H1 (cell line): Measurements from ENCODE around the gene FOXA3. TPM values are rescaled to one million over a fixed set of nuclear protein-coding genes. Genes with fewer than 3 reads are reported as not detected.

Experiments
- CTCF ChIA-PET: fragments of 300-600 bp; sonication (Branson Sonifier 250); formaldehyde crosslinking; loops from one replicate; lab custom pipeline; 2021; ENCODE audit not compliant: partially characterized antibody; lab: Charles Lee
- POLR2A ChIA-PET: fragments of 300-600 bp; sonication (Branson Sonifier 250); formaldehyde crosslinking; loops from one replicate; lab custom pipeline; 2021; ENCODE audit warnings: inconsistent platforms; ENCODE audit not compliant: partially characterized antibody; lab: Charles Lee
- DNase-seq, 2 experiments: peaks; one replicate each; pipeline versions ENCODE4 v3.0.0 to v3.0.0-alpha.2; 2010 to 2022; ENCODE audit warnings: low spot score in 2 of 2, low read depth in 1 of 2, mixed read lengths in 1 of 2
- FAIRE-seq: peaks from 2 replicates; lab custom pipeline; 2011; peaks lifted over from hg19 to GRCh38; lab: Jason Lieb, UNC
- H2AFZ ChIP-seq: 2 replicates; pipeline ENCODE4 v1.8.1; 2012; ENCODE audit warnings: low read length, inconsistent platforms
- H2AK5ac ChIP-seq: 2 replicates; pipeline ENCODE4 v1.6.1; 2013; ENCODE audit warnings: low read depth, low read length
- H2BK120ac ChIP-seq: replicated peaks from 2 replicates; pipeline ENCODE3; 2013; ENCODE audit warnings: low read depth, low read length, inconsistent platforms
- H2BK12ac ChIP-seq: 2 replicates; pipeline ENCODE4 v1.6.1; 2013; ENCODE audit warnings: low read depth, low read length
- H2BK15ac ChIP-seq: 2 replicates; pipeline ENCODE4 v1.6.1; 2013; ENCODE audit warnings: low read length
- H2BK20ac ChIP-seq: 2 replicates; pipeline ENCODE4 v1.6.1; 2013; ENCODE audit warnings: low read length
- H2BK5ac ChIP-seq: 2 replicates; pipeline ENCODE4 v1.6.1; 2013; ENCODE audit warnings: low read depth, low read length
- H3K14ac ChIP-seq: 2 replicates; pipeline ENCODE4 v1.6.1; 2013; ENCODE audit warnings: inconsistent platforms; ENCODE audit not compliant: insufficient read length
- H3K18ac ChIP-seq: 2 replicates; pipeline ENCODE4 v1.6.1; 2013; ENCODE audit warnings: low read length; ENCODE audit errors: extremely low read depth
- H3K23ac ChIP-seq: 2 replicates; pipeline ENCODE4 v1.6.1; 2013; ENCODE audit warnings: inconsistent platforms; ENCODE audit not compliant: insufficient read length
- H3K23me2 ChIP-seq: 2 replicates; pipeline ENCODE4 v1.6.1; 2013; ENCODE audit warnings: low read depth, low read length
- H3K27ac ChIP-seq: 2 replicates; pipeline ENCODE4 v1.6.1; 2011; ENCODE audit warnings: low read depth, low read length, inconsistent platforms
- H3K27me3 ChIP-seq, 4 experiments: replicated peaks in 1 of 4; 1 replicate in 1 of 4; 2 replicates in 3 of 4; pipeline versions ENCODE4 v1.6.1 to v1.8.1; 2011 to 2013; ENCODE audit warnings: low read length in 3 of 4, mild to moderate bottlenecking in 3 of 4, inconsistent platforms in 2 of 4, mixed read lengths in 2 of 4, moderate library complexity in 1 of 4; ENCODE audit not compliant: control insufficient read depth in 3 of 4, insufficient read depth in 3 of 4; ENCODE audit errors: extremely low read depth in 1 of 4
- H3K36me3 ChIP-seq, 4 experiments: 2 replicates each; pipeline versions ENCODE4 v1.6.1 to v1.8.1; 2011 to 2013; ENCODE audit warnings: mild to moderate bottlenecking in 4 of 4, low read length in 3 of 4, moderate library complexity in 2 of 4, control low read depth in 1 of 4, inconsistent platforms in 1 of 4; ENCODE audit not compliant: insufficient read depth in 4 of 4, control insufficient read depth in 2 of 4
- H3K4ac ChIP-seq: replicated peaks from 2 replicates; pipeline ENCODE3; 2013; ENCODE audit warnings: low read length, low read depth, mixed read lengths, inconsistent platforms; ENCODE audit not compliant: insufficient read length
- H3K4me1 ChIP-seq, 4 experiments: replicated peaks in 1 of 4; 1 replicate in 1 of 4; 2 replicates in 3 of 4; pipeline versions ENCODE4 v1.6.1 to v1.8.1; 2011 to 2013; ENCODE audit warnings: low read length in 3 of 4, inconsistent platforms in 2 of 4, mixed read lengths in 1 of 4; ENCODE audit not compliant: insufficient read depth in 4 of 4, control insufficient read depth in 3 of 4
- H3K4me2 ChIP-seq, 2 experiments: 2 replicates each; pipeline versions ENCODE4 v1.6.1 to v1.8.1; 2011 to 2013; ENCODE audit warnings: low read depth in 2 of 2, low read length in 2 of 2, control low read depth in 1 of 2, inconsistent platforms in 1 of 2, mild to moderate bottlenecking in 1 of 2; ENCODE audit not compliant: insufficient read depth in 1 of 2
- H3K4me3 ChIP-seq, 4 experiments: fragments of 200-600, 300-600 bp in 1 of 4; sonication (generic), shearing (Covaris generic), sonication (Bioruptor Twin) in 1 of 4; 2 replicates each; pipeline versions ENCODE4 v1.5.1 to v1.8.1; 2011 to 2016; ENCODE audit warnings: low read length in 4 of 4, low read depth in 3 of 4, control low read depth in 2 of 4, inconsistent platforms in 2 of 4, mild to moderate bottlenecking in 2 of 4, mixed read lengths in 1 of 4, moderate library complexity in 1 of 4; ENCODE audit not compliant: insufficient read depth in 2 of 4; ENCODE audit errors: extremely low read depth in 1 of 4
- H3K56ac ChIP-seq: replicated peaks from 2 replicates; pipeline ENCODE3; 2013; ENCODE audit warnings: low read depth, mild to moderate bottlenecking, mixed read lengths, low read length, inconsistent platforms; ENCODE audit not compliant: insufficient read length
- H3K79me1 ChIP-seq: 2 replicates; pipeline ENCODE4 v1.6.1; 2013; ENCODE audit warnings: low read depth, low read length, control low read depth
- H3K79me2 ChIP-seq, 2 experiments: 2 replicates each; pipeline versions ENCODE4 v1.6.1 to v1.8.1; 2012 to 2013; ENCODE audit warnings: low read length in 2 of 2, mild to moderate bottlenecking in 2 of 2, inconsistent platforms in 1 of 2; ENCODE audit not compliant: insufficient read depth in 2 of 2, control insufficient read depth in 1 of 2
- H3K9ac ChIP-seq, 4 experiments: replicated peaks in 1 of 4; 1 replicate in 1 of 4; 2 replicates in 3 of 4; pipeline versions ENCODE4 v1.6.1 to v1.8.1; 2011 to 2013; ENCODE audit warnings: low read depth in 3 of 4, low read length in 3 of 4, control low read depth in 2 of 4, mild to moderate bottlenecking in 2 of 4, moderate library complexity in 2 of 4, inconsistent platforms in 1 of 4; ENCODE audit errors: extremely low read depth in 1 of 4
- H3K9me3 ChIP-seq, 2 experiments: 2 replicates each; pipeline versions ENCODE4 v1.6.1 to v1.8.1; 2012 to 2013; ENCODE audit warnings: mild to moderate bottlenecking in 2 of 2, moderate library complexity in 2 of 2, control low read depth in 1 of 2, inconsistent platforms in 1 of 2, low read depth in 1 of 2, low read length in 1 of 2, mixed read lengths in 1 of 2; ENCODE audit not compliant: insufficient read depth in 2 of 2
- H4K20me1 ChIP-seq, 2 experiments: replicated peaks in 1 of 2; 2 replicates each; pipeline versions ENCODE3 to v1.8.1; 2011 to 2013; ENCODE audit warnings: inconsistent platforms in 2 of 2, low read length in 2 of 2, mild to moderate bottlenecking in 1 of 2; ENCODE audit not compliant: insufficient read depth in 2 of 2, control insufficient read depth in 1 of 2
- H4K5ac ChIP-seq: 2 replicates; pipeline ENCODE4 v1.6.1; 2013; ENCODE audit warnings: low read length, low read depth, mixed read lengths, inconsistent platforms; ENCODE audit not compliant: insufficient read length
- H4K8ac ChIP-seq: 2 replicates; pipeline ENCODE4 v1.8.0; 2013; ENCODE audit warnings: mild to moderate bottlenecking, moderate library complexity, low read length, inconsistent platforms; ENCODE audit not compliant: insufficient read depth; ENCODE audit errors: extremely low read depth
- H4K91ac ChIP-seq: replicated peaks from 2 replicates; pipeline ENCODE3; 2013; ENCODE audit warnings: low read length, mixed read lengths, inconsistent platforms; ENCODE audit not compliant: insufficient read length
- CBX8 ChIP-seq: fragments of 300-800, 300-1000 bp; sonication (generic); IDR thresholded peaks from 2 replicates; pipeline ENCODE4 v1.7.1; 2016; ENCODE audit warnings: low read depth, low read length, borderline replicate concordance
- CHD2 ChIP-seq: IDR thresholded peaks from 2 replicates; pipeline ENCODE4 v1.6.1; 2012; ENCODE audit warnings: low read length, improper control_type of control experiment
- EGR1 ChIP-seq: IDR thresholded peaks from 2 replicates; pipeline ENCODE4 v1.6.1; 2011; ENCODE audit warnings: low read depth, low read length, borderline replicate concordance
- HDAC2 ChIP-seq, 2 experiments: fragments of 300-600 bp in 1 of 2; sonication (generic) in 1 of 2; IDR thresholded peaks; 2 replicates each; pipeline ENCODE4 v1.6.1; 2011 to 2012; ENCODE audit warnings: low read depth in 2 of 2, low read length in 2 of 2, mild to moderate bottlenecking in 2 of 2, moderate library complexity in 2 of 2, borderline replicate concordance in 1 of 2, inconsistent platforms in 1 of 2
- KDM5A ChIP-seq: fragments of 200-600 bp; IDR thresholded peaks from 2 replicates; pipeline ENCODE4 v1.7.1; 2012; ENCODE audit warnings: mild to moderate bottlenecking, low read length, inconsistent platforms, mixed read lengths
- SAP30 ChIP-seq: fragments of 300-600 bp; sonication (generic); IDR thresholded peaks from 2 replicates; pipeline ENCODE4 v1.7.1; 2012; ENCODE audit warnings: low read length, moderate library complexity, mild to moderate bottlenecking, inconsistent platforms; ENCODE audit not compliant: insufficient read depth, insufficient replicate concordance
- SIX5 ChIP-seq: IDR thresholded peaks from 2 replicates; pipeline ENCODE4 v1.6.1; 2011; ENCODE audit warnings: mild to moderate bottlenecking, low read depth, low read length
- TAF7 ChIP-seq: optimal IDR thresholded peaks from 2 replicates; pipeline ENCODE3; 2011; ENCODE audit warnings: low read depth, mild to moderate bottlenecking, inconsistent platforms, low read length, moderate library complexity, borderline replicate concordance
- TBP ChIP-seq: IDR thresholded peaks from 2 replicates; pipeline ENCODE4 v1.6.1; 2011; ENCODE audit warnings: low read depth, low read length, improper control_type of control experiment
- TEAD4 ChIP-seq: IDR thresholded peaks from 2 replicates; pipeline ENCODE4 v1.6.1; 2012; ENCODE audit warnings: low read depth, low read length, inconsistent platforms, mixed read lengths
- WGBS, 2 experiments: shearing (Covaris generic) in 1 of 2; methylation state at CpG; one replicate each; pipeline versions ENCODE4 v1.1.6 to v1.1.7; 2013 to 2015; ENCODE audit warnings: low lambda C conversion rate in 2 of 2, mixed read lengths in 2 of 2, inconsistent platforms in 1 of 2, low coverage in 1 of 2, missing lambda C conversion rate in 1 of 2; ENCODE audit not compliant: insufficient replicate concordance in 2 of 2, insufficient coverage in 1 of 2, insufficient read length in 1 of 2; ENCODE audit errors: extremely low coverage in 1 of 2, missing lambda C conversion rate in 1 of 2; 5-methylcytosine and 5-hydroxymethylcytosine counted together
- polyA plus RNA-seq, 7 experiments: library from polyadenylated mRNA; depleted of rRNA in 3 of 7; stranded (reverse) in 5 of 7; unstranded in 2 of 7; fragments of >200 nt in 5 of 7; fragments of 200-250 nt in 2 of 7; gene quantifications; 1 replicate in 5 of 7; 2 replicates in 1 of 7; 4 replicates in 1 of 7; pipeline versions ENCODE4 v1.2.1 to v1.2.3, GENCODE V29; 2011 to 2013; ENCODE audit warnings: missing spikeins in 2 of 7, mixed read lengths in 2 of 7
- total RNA-seq: library from RNA; stranded (reverse); fragmentation: NEBNext Ultra II Directional; extraction: Animal tissue kit (Norgen Biotek cat#: 25700); gene quantifications from 2 replicates; pipeline ENCODE4 v1.2.1, GENCODE V29; 2021
- TF ChIP-seq, protein P1 (sequence below): IDR thresholded peaks from 2 replicates; pipeline ENCODE4 v1.6.1; 2012; ENCODE audit warnings: inconsistent platforms

The FOXA3 gene
- total and polyA plus RNA-seq, 2 of the 8 experiments (the other 6 are each of a cell fraction or from before 2014, with no cell fraction given), result 20.2 to 49.1 TPM

DNA sequence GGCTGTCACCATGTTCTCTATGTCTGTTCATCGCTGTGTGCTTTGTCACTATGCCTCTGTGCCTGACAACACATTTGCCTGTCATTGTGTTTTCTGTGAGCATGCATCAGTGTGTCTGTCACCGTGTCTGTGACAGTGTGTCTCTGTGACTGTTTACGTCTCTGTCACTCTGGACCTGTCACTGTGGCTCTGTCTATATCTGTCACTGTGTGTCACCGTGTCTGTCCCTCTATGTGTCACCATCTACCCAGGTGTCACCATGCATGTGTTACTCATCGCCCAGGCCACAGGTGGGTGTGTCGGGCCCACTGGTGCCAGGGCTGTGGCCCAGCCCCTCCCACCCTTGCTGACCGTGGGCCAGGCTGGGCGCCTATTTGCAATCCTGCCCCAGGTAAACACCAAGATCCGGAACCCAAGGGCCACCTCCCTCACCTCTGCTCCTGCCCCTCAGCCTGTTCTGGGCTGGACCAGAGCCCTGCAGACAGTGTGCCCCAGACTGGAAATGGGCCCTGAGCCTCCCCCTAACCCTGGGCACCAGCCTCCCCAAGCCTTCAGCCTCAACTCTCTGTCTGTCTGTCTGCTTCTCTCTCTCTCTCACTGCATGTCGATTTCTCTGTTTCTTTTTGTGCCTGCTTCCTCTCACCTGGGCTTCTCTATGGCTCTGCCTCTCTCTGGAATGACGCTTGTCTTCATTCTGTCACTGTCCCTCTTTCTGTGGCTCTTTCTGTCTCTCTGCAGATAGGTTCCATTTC is 14.1 kb downstream of the FOXA3 start:
- Histone ChIP-seq H3K56ac (peak overlapping the region; percentile 2), H3K4me3 (no peak overlapping the region), H2AK5ac (peak overlapping the region; percentile 96), H3K4me2 (no peak overlapping the region), H3K9ac (no peak overlapping the region), H3K14ac (no peak overlapping the region), H2AFZ (no peak overlapping the region), H3K4ac (peak overlapping the region; percentile 57), H3K79me2 (no peaks in the 10 kb centered on the region), H3K18ac (no peak overlapping the region), H3K36me3 (peaks cover 0 to 3% (median 0%) of the 10 kb centered on the region in 4 experiments; a peak in 3 of 8 replicates), H2BK20ac (no peak overlapping the region), H4K91ac (peak overlapping the region; percentile 3), H3K23ac (no peak overlapping the region), H4K8ac (no peak overlapping the region), H2BK12ac (peak overlapping the region; percentile 94; the same call in 1 of the 2 replicates), H3K27ac (no peak overlapping the region), H2BK5ac (peak overlapping the region; percentile 27), H3K27me3 (no peaks in the 10 kb centered on the region; a peak in 1 of 7 replicates), H2BK120ac (peak overlapping the region; percentile 69), H3K9me3 (no peaks in the 10 kb centered on the region), H3K79me1 (peaks cover 3% of the 10 kb centered on the region; the same call in 1 of the 2 replicates), H4K5ac (no peak overlapping the region), H2BK15ac (peak overlapping the region; percentile 95), H4K20me1 (peaks cover 5 to 7% of the 10 kb centered on the region in 2 experiments), H3K23me2 (peaks cover 10% of the 10 kb centered on the region; the same call in 1 of the 2 replicates), H3K4me1 (peaks cover 6 to 31% (median 20%) of the 10 kb centered on the region in 4 experiments)
- POLR2A ChIA-PET, result interaction anchor here (6.0 to 9.8 kb wide), 2 partner anchors 10 to 13 kb away, joined by 48 to 277 read pairs; partner anchors contain the start of genes FOXA3 and SYMPK
- 80% methylated on average over 9 of the region's 11 CpGs; no CpG with 5 or more reads in 1 of the 2 experiments for WGBS, 2 experiments
- no peak for DNase-seq
- no peak for FAIRE-seq
- CTCF ChIA-PET, result interaction anchor here (4.7 to 10.7 kb wide), 2 partner anchors 10 to 61 kb away, joined by 23 to 208 read pairs; partner anchors contain the start of genes FOXA3 and SYMPK
- TF ChIP-seq TEAD4 (no peak), CBX8 (no peak), SIX5 (no peak), TAF7 (no peak), HDAC2 (IDR thresholded peaks at IDR 0.05; ENCODE audit: borderline replicate concordance in 1 of 2, low read depth in 2 of 2, low read length in 2 of 2) (no peak), SAP30 (no peak), CHD2 (no peak), KDM5A (no peak), EGR1 (no peak), TBP (no peak)
- TF ChIP-seq, protein P1, sequence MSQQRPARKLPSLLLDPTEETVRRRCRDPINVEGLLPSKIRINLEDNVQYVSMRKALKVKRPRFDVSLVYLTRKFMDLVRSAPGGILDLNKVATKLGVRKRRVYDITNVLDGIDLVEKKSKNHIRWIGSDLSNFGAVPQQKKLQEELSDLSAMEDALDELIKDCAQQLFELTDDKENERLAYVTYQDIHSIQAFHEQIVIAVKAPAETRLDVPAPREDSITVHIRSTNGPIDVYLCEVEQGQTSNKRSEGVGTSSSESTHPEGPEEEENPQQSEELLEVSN, result no peak
